Fibroblast of skin of scalp (primary cell): ENCODE data around the gene B3GALT4. TPM values are rescaled to one million over a fixed set of nuclear protein-coding genes. Genes with fewer than 3 reads are reported as not detected.
A peak's percentile ranks its signal among the peaks of the same experiment; 100 is the strongest.
"Not testable (repeated sequence)": the region's sequence is repeated elsewhere in the genome, so short reads cannot be mapped to it uniquely, and the experiment has no call there.

ENCODE experiments used
- DNase-seq: peaks from one replicate; pipeline ENCODE4 v3.0.0-alpha.2; 2013
- polyA plus RNA-seq, 2 experiments: library from polyadenylated mRNA; unstranded; fragments of 120-200 nt; gene quantifications; one replicate each; pipeline ENCODE4 v1.2.1, GENCODE V29; 2013; ENCODE audit not compliant: insufficient read length in 2 of 2

The B3GALT4 gene
- 0.82 TPM for polyA plus RNA-seq (2013, experiment 1 of 2; ENCODE audit: insufficient read length)
- 0.90 TPM for polyA plus RNA-seq (2013, experiment 2 of 2; ENCODE audit: insufficient read length)

GRCh38 chr6:33276864-33277662, at the start of gene B3GALT4:
TSS of gene B3GALT4 (plus strand) at chr6:33277123. CDS start at chr6:33277420, 297 bp downstream.
- peak; percentile 69 for DNase-seq

GRCh38 chr6:33235221-33235634, 41.7 kb upstream of the B3GALT4 start:
- DNase-seq = no peak

GRCh38 chr6:33236328-33236727, 40.6 kb upstream of the B3GALT4 start:
- no peak for DNase-seq

GRCh38 chr6:33236852-33237251, 40.1 kb upstream of the B3GALT4 start:
- DNase-seq = no peak

- no peak for DNase-seq
Observed at GRCh38 chr6:33237741-33238140, 39.2 kb upstream of the B3GALT4 start.

GRCh38 chr6:33241968-33242367, 35.0 kb upstream of the B3GALT4 start:
- no peak for DNase-seq

- DNase-seq = no peak
Observed at GRCh38 chr6:33243476-33243875, 33.4 kb upstream of the B3GALT4 start.

GRCh38 chr6:33247977-33248642, 28.8 kb upstream of the B3GALT4 start:
- peak; percentile 84 for DNase-seq

- peak; percentile 53 for DNase-seq
Observed at GRCh38 chr6:33248643-33248931, 28.3 kb upstream of the B3GALT4 start.

GRCh38 chr6:33248932-33249731, 27.8 kb upstream of the B3GALT4 start:
- peak; percentile 99 for DNase-seq

GRCh38 chr6:33249732-33250630, 26.9 kb upstream of the B3GALT4 start:
- peak; percentile 81 for DNase-seq

- DNase-seq = no peak
Observed at GRCh38 chr6:33250731-33251130, 26.2 kb upstream of the B3GALT4 start.

- peak; percentile 21 for DNase-seq
Observed at GRCh38 chr6:33251395-33252012, 25.4 kb upstream of the B3GALT4 start.

GRCh38 chr6:33252759-33253158, 24.2 kb upstream of the B3GALT4 start:
- DNase-seq = peak; percentile 66

GRCh38 chr6:33254591-33254990, 22.3 kb upstream of the B3GALT4 start:
- DNase-seq = no peak

GRCh38 chr6:33259032-33259431, 17.9 kb upstream of the B3GALT4 start:
- no peak for DNase-seq

GRCh38 chr6:33262490-33262889, 14.4 kb upstream of the B3GALT4 start:
- not testable (repeated sequence) for DNase-seq

GRCh38 chr6:33264015-33264414, 12.9 kb upstream of the B3GALT4 start:
- DNase-seq = no peak

GRCh38 chr6:33271117-33271467, 5.8 kb upstream of the B3GALT4 start:
- no peak for DNase-seq

GRCh38 chr6:33271468-33272274, 5.3 kb upstream of the B3GALT4 start, which contains the start of the genes RPS18 and VPS52:
TSS of gene RPS18 (plus strand) at chr6:33272075. CDS start at chr6:33272120, 45 bp downstream.
TSS of gene VPS52 (minus strand) at chr6:33271876. CDS start at chr6:33271675, 201 bp downstream.
- DNase-seq = peak; percentile 99
